ENCODE data around the gene ITPRID1.

ITPRID1 gene

GRCh38 chr7:31707089-31707488 is 193.2 kb downstream of the ITPRID1 start:
- Histone ChIP-seq H2AFZ (ENCODE audit: low read depth) (no peak overlapping the region), H3K9ac (no peak overlapping the region), H3K27ac (no peak overlapping the region), H4K20me1 (ENCODE audit: insufficient read depth) (no peaks in the 10 kb centered on the region), H3K27me3 (ENCODE audit: insufficient read depth, low read depth) (no peaks in the 10 kb centered on the region), H3K79me2 (ENCODE audit: insufficient read depth, low read depth) (no peaks in the 10 kb centered on the region), H3K4me3 (IDR thresholded peaks at IDR 0.05; ENCODE audit: insufficient read depth, low read depth, low read length) (no peak overlapping the region), H3K4me1 (ENCODE audit: low read depth, poor library complexity, severe bottlenecking) (no peaks in the 10 kb centered on the region), H3K36me3 (ENCODE audit: insufficient read depth) (no peaks in the 10 kb centered on the region), H3K4me2 (no peak overlapping the region)
- TF ChIP-seq, protein P1, sequence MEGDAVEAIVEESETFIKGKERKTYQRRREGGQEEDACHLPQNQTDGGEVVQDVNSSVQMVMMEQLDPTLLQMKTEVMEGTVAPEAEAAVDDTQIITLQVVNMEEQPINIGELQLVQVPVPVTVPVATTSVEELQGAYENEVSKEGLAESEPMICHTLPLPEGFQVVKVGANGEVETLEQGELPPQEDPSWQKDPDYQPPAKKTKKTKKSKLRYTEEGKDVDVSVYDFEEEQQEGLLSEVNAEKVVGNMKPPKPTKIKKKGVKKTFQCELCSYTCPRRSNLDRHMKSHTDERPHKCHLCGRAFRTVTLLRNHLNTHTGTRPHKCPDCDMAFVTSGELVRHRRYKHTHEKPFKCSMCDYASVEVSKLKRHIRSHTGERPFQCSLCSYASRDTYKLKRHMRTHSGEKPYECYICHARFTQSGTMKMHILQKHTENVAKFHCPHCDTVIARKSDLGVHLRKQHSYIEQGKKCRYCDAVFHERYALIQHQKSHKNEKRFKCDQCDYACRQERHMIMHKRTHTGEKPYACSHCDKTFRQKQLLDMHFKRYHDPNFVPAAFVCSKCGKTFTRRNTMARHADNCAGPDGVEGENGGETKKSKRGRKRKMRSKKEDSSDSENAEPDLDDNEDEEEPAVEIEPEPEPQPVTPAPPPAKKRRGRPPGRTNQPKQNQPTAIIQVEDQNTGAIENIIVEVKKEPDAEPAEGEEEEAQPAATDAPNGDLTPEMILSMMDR (conservative IDR thresholded peaks at IDR 0.05; ENCODE audit: low read depth, low read length), result no peak

All from KMS-11 (cell line).